HEK293 (cell line): ENCODE measurements around the gene TTC9C.

ENCODE experiments used
- AEBP2 ChIP-seq: fragments of 450-650 bp; formaldehyde crosslinking; IDR thresholded peaks from 2 replicates; pipeline ENCODE4 v1.5.1; 2016; ENCODE audit warnings: missing biosample characterization, missing genetic modification characterization, borderline replicate concordance
- ATF2 ChIP-seq: fragments of 450-650 bp; formaldehyde crosslinking; IDR thresholded peaks from 2 replicates; pipeline ENCODE4 v1.5.1; 2016; ENCODE audit warnings: missing biosample characterization, missing genetic modification characterization, low read depth
- HOXD13 ChIP-seq: sonication (generic); formaldehyde crosslinking; IDR thresholded peaks from 2 replicates; pipeline ENCODE4 v1.8.0; 2022; ENCODE audit warnings: missing genetic modification reagents, borderline replicate concordance
- IKZF3 ChIP-seq: fragments of 450-650 bp; IDR thresholded peaks from 2 replicates; pipeline ENCODE4 v1.5.0; 2018; ENCODE audit warnings: missing biosample characterization, mild to moderate bottlenecking, missing genetic modification characterization, moderate library complexity
- KLF8 ChIP-seq: fragments of 450-650 bp; formaldehyde crosslinking; IDR thresholded peaks from 2 replicates; pipeline ENCODE4 v1.5.1; 2016; ENCODE audit warnings: missing biosample characterization, missing genetic modification characterization
- KLF9 ChIP-seq: fragments of 450-650 bp; formaldehyde crosslinking; IDR thresholded peaks from 2 replicates; pipeline ENCODE4 v1.5.1; 2016; ENCODE audit warnings: missing biosample characterization, missing genetic modification characterization, low read depth
- OVOL3 ChIP-seq: fragments of 450-650 bp; formaldehyde crosslinking; IDR thresholded peaks from 2 replicates; pipeline ENCODE4 v1.5.1; 2016; ENCODE audit warnings: missing biosample characterization, missing genetic modification characterization
- SP3 ChIP-seq: fragments of 450-650 bp; formaldehyde crosslinking; IDR thresholded peaks from 2 replicates; pipeline ENCODE4 v1.5.1; 2016; ENCODE audit warnings: missing biosample characterization, missing genetic modification characterization
- ZBTB11 ChIP-seq: fragments of 450-650 bp; formaldehyde crosslinking; conservative IDR thresholded peaks from 2 replicates; pipeline ENCODE4 v1.5.1; 2016; ENCODE audit warnings: low read depth, missing biosample characterization, missing genetic modification characterization
- ZFP69B ChIP-seq: fragments of 450-650 bp; formaldehyde crosslinking; IDR thresholded peaks from 2 replicates; pipeline ENCODE4 v1.5.1; 2016; ENCODE audit warnings: missing biosample characterization, missing genetic modification characterization
- ZNF10 ChIP-seq: fragments of 450-650 bp; formaldehyde crosslinking; IDR thresholded peaks from 2 replicates; pipeline ENCODE4 v1.5.1; 2017; ENCODE audit warnings: missing biosample characterization, missing genetic modification characterization
- ZNF18 ChIP-seq: fragments of 450-650 bp; formaldehyde crosslinking; IDR thresholded peaks from 2 replicates; pipeline ENCODE4 v1.5.1; 2016; ENCODE audit warnings: missing biosample characterization, missing genetic modification characterization
- ZNF211 ChIP-seq: fragments of 450-650 bp; formaldehyde crosslinking; IDR thresholded peaks from 2 replicates; pipeline ENCODE4 v1.5.1; 2016; ENCODE audit warnings: low read depth, missing biosample characterization, missing genetic modification characterization
- ZNF280D ChIP-seq: fragments of 450-650 bp; formaldehyde crosslinking; IDR thresholded peaks from 2 replicates; pipeline ENCODE4 v1.5.1; 2016; ENCODE audit warnings: missing biosample characterization, missing genetic modification characterization
- ZNF292 ChIP-seq: fragments of 450-650 bp; formaldehyde crosslinking; IDR thresholded peaks from 2 replicates; pipeline ENCODE4 v1.5.1; 2016; ENCODE audit warnings: low read depth, missing biosample characterization, missing genetic modification characterization, borderline replicate concordance
- ZNF362 ChIP-seq: fragments of 450-650 bp; formaldehyde crosslinking; IDR thresholded peaks from 2 replicates; pipeline ENCODE4 v1.5.1; 2016; ENCODE audit warnings: missing biosample characterization, missing genetic modification characterization
- ZNF423 ChIP-seq: fragments of 450-650 bp; formaldehyde crosslinking; IDR thresholded peaks from 2 replicates; pipeline ENCODE4 v1.5.1; 2016; ENCODE audit warnings: missing biosample characterization, missing genetic modification characterization
- ZNF596 ChIP-seq: fragments of 450-650 bp; IDR thresholded peaks from 2 replicates; pipeline ENCODE4 v1.5.0; 2018; ENCODE audit warnings: missing biosample characterization, mild to moderate bottlenecking, missing genetic modification characterization, moderate library complexity
- ZNF621 ChIP-seq: fragments of 450-650 bp; formaldehyde crosslinking; IDR thresholded peaks from 2 replicates; pipeline ENCODE4 v1.5.1; 2017; ENCODE audit warnings: missing biosample characterization, missing genetic modification characterization
- ZNF639 ChIP-seq: fragments of 450-650 bp; formaldehyde crosslinking; IDR thresholded peaks from 2 replicates; pipeline ENCODE4 v1.5.1; 2016; ENCODE audit warnings: missing biosample characterization, missing genetic modification characterization
- ZNF692 ChIP-seq: fragments of 450-650 bp; formaldehyde crosslinking; IDR thresholded peaks from 2 replicates; pipeline ENCODE4 v1.5.1; 2016; ENCODE audit warnings: missing biosample characterization, missing genetic modification characterization
- ZNF776 ChIP-seq: fragments of 450-650 bp; formaldehyde crosslinking; IDR thresholded peaks from 2 replicates; pipeline ENCODE4 v1.5.0; 2017; ENCODE audit warnings: missing biosample characterization, missing genetic modification characterization, borderline replicate concordance
- ZNF777 ChIP-seq: fragments of 450-650 bp; formaldehyde crosslinking; IDR thresholded peaks from 2 replicates; pipeline ENCODE4 v1.5.1; 2017; ENCODE audit warnings: missing biosample characterization, missing genetic modification characterization, borderline replicate concordance

Gene TTC9C

GRCh38 chr11:62727165-62727871 is 968 bp upstream of the TTC9C start, which contains the start of gene HNRNPUL2 (continued):
- TF ChIP-seq ZBTB11 = peak; percentile 65
- TF ChIP-seq OVOL3 = no peak
- TF ChIP-seq ZNF292 = no peak
- TF ChIP-seq ZNF280D = no peak
- no peak for TF ChIP-seq AEBP2 (tag by site-specific recombination)
- TF ChIP-seq ZNF423 (tag by site-specific recombination) = peak; percentile 66; the same call in 1 of the 2 replicates
- TF ChIP-seq ZNF777 (tag by site-specific recombination) = no peak
- TF ChIP-seq ZNF776 (tag by site-specific recombination) = peak; percentile 99
- no peak for TF ChIP-seq ZNF211 (tag by site-specific recombination)
- TF ChIP-seq HOXD13 (CRISPR knock-in tag) = no peak
- no peak for TF ChIP-seq ZNF596 (tag by site-specific recombination)
- peak; percentile 33; the same call in 1 of the 2 replicates for TF ChIP-seq ZNF692 (tag by site-specific recombination)
- no peak for TF ChIP-seq ZFP69B (tag by site-specific recombination)
- TF ChIP-seq KLF8 (tag by site-specific recombination) = 0 out of 2 replicates have a peak, but pooled peaks have one; percentile 40
- no peak for TF ChIP-seq ZNF10 (tag by site-specific recombination)
- no peak for TF ChIP-seq KLF9 (tag by site-specific recombination)
- TF ChIP-seq ATF2 (tag by site-specific recombination) = no peak
- TF ChIP-seq IKZF3 (tag by site-specific recombination) = peak; percentile 93
- no peak; the same call in 1 of the 2 replicates for TF ChIP-seq SP3 (tag by site-specific recombination)
- no peak for TF ChIP-seq ZNF621 (tag by site-specific recombination)
- no peak for TF ChIP-seq ZNF362 (tag by site-specific recombination)
- no peak for TF ChIP-seq ZNF639 (tag by site-specific recombination)
- no peak for TF ChIP-seq ZNF18
